Colon (tissue), 2 donors: ENCODE measurements around the gene CCDC85A.

ENCODE experiments used
- FAIRE-seq: peaks from 2 replicates; lab custom pipeline; 2012; peaks lifted over from hg19 to GRCh38; lab: Jason Lieb, UNC
- donor health status: control.
- donor health status: control.

Gene CCDC85A

GRCh38 chr2:56195563-56195962 lies 11.8 kb downstream of the CCDC85A start:
- no peak for FAIRE-seq

- no peak for FAIRE-seq
These were observed 14.0 kb downstream of the CCDC85A start for GRCh38 chr2:56197816-56198215.

- no peak for FAIRE-seq
These were observed 15.1 kb downstream of the CCDC85A start for GRCh38 chr2:56198936-56199335.

- no peak for FAIRE-seq
These were observed 15.7 kb downstream of the CCDC85A start for GRCh38 chr2:56199492-56199891.

GRCh38 chr2:56202381-56203121 lies 18.8 kb downstream of the CCDC85A start:
- FAIRE-seq = no peak

GRCh38 chr2:56204556-56204955 lies 20.8 kb downstream of the CCDC85A start:
- FAIRE-seq = no peak

GRCh38 chr2:56206250-56206649 lies 22.5 kb downstream of the CCDC85A start:
- FAIRE-seq = no peak

GRCh38 chr2:56207760-56208159 lies 24.0 kb downstream of the CCDC85A start:
- FAIRE-seq = no peak

GRCh38 chr2:56208380-56208779 lies 24.6 kb downstream of the CCDC85A start:
- FAIRE-seq = no peak

GRCh38 chr2:56209701-56210100 lies 25.9 kb downstream of the CCDC85A start:
- no peak for FAIRE-seq

GRCh38 chr2:56210291-56210690 lies 26.5 kb downstream of the CCDC85A start:
- FAIRE-seq = no peak

GRCh38 chr2:56211048-56211447 lies 27.3 kb downstream of the CCDC85A start:
- FAIRE-seq = no peak

- no peak for FAIRE-seq
These were observed 32.1 kb downstream of the CCDC85A start for GRCh38 chr2:56215911-56216310.

GRCh38 chr2:56217106-56217505 lies 33.3 kb downstream of the CCDC85A start:
- no peak for FAIRE-seq

GRCh38 chr2:56222481-56222880 lies 38.7 kb downstream of the CCDC85A start:
- FAIRE-seq = no peak

GRCh38 chr2:56224316-56224715 lies 40.5 kb downstream of the CCDC85A start:
- no peak for FAIRE-seq

GRCh38 chr2:56227811-56228210 lies 44.0 kb downstream of the CCDC85A start:
- FAIRE-seq = no peak

- FAIRE-seq = no peak
These were observed 45.7 kb downstream of the CCDC85A start for GRCh38 chr2:56229397-56230060.

- no peak for FAIRE-seq
These were observed 46.4 kb downstream of the CCDC85A start for GRCh38 chr2:56230156-56230555.

GRCh38 chr2:56231361-56231760 lies 47.6 kb downstream of the CCDC85A start:
- no peak for FAIRE-seq

GRCh38 chr2:56232912-56233311 lies 49.1 kb downstream of the CCDC85A start:
- FAIRE-seq = no peak

- FAIRE-seq = no peak
These were observed 50.5 kb downstream of the CCDC85A start for GRCh38 chr2:56234241-56234640.

- no peak for FAIRE-seq
These were observed 55.2 kb downstream of the CCDC85A start for GRCh38 chr2:56239030-56239429.

- no peak for FAIRE-seq
These were observed 55.6 kb downstream of the CCDC85A start for GRCh38 chr2:56239437-56239836.
